Loucy (cell line): ENCODE measurements around the gene CELSR2.

ENCODE experiments used
- CTCF ChIP-seq: fragments of 200-600 bp; sonication (generic); conservative IDR thresholded peaks from 2 replicates; pipeline ENCODE4 v1.5.1; 2014; ENCODE audit warnings: mild to moderate bottlenecking, antibody characterized with exemption, low read length
- EZH2phosphoT487 ChIP-seq: fragments of 200-600 bp; IDR thresholded peaks from 2 replicates; pipeline ENCODE4 v1.6.1; 2018; ENCODE audit warnings: antibody characterized with exemption, mild to moderate bottlenecking, moderate library complexity, borderline replicate concordance

GRCh38 chr1:109256971-109257681 is 7.8 kb downstream of the CELSR2 start:
- TF ChIP-seq CTCF, result no peak
- no peak for TF ChIP-seq EZH2phosphoT487
